HG02981 (cell line): Measurements from ENCODE around the gene REV3L.

Source experiments
- ATAC-seq: cut with Tn5 transposase; IDR thresholded peaks from one replicate; pipeline ENCODE4 v1.9.1; 2021; ENCODE audit warnings: mild to moderate bottlenecking, moderate library complexity; ENCODE audit not compliant: unreplicated experiment

The REV3L gene

GRCh38 chr6:111470991-111471390, 12.0 kb downstream of the REV3L start:
- no peak for ATAC-seq

GRCh38 chr6:111469543-111469942, 13.5 kb downstream of the REV3L start:
- ATAC-seq: no peak

- ATAC-seq: no peak
Observed at GRCh38 chr6:111468329-111469012, 14.5 kb downstream of the REV3L start.

DNA sequence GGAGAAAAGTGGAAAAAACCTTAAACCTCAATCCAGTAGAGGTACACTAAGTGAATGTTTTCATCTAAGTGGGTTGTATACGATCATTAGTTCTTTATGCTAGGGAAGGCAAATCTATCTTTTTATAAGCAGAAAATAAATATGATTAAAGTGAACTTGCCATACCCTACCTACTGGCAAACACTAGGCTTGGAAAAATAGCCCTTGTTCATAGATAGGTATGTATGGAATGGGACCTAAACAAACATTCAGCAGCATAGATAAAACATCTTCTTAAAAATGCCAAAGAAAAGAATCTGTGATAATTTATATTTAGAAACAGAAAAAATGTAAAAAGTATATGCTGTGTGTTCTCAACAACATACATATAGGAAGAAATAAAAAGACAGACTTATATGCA, 18.8 kb downstream of the REV3L start:
- ATAC-seq: no peak

GRCh38 chr6:111462770-111463391, 20.1 kb downstream of the REV3L start:
- no peak for ATAC-seq

DNA sequence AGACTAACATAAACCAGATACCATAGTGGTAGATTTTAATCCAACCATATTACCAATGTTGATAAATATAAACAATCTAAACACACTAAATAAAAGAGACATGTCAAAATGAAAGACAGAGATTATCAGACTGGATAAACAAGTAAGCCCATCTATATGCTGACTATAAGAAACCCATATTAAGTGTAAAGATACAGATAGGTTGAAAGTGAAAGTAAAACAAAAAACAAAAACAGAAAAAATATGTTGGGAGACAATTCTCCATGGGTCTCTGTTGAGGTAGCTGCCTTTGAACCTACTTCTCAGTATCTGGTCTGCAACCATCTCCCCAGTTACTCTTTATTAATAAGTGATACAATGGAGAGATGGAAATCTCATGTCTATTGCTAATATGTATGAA, 21.2 kb downstream of the REV3L start:
- ATAC-seq: no peak

DNA sequence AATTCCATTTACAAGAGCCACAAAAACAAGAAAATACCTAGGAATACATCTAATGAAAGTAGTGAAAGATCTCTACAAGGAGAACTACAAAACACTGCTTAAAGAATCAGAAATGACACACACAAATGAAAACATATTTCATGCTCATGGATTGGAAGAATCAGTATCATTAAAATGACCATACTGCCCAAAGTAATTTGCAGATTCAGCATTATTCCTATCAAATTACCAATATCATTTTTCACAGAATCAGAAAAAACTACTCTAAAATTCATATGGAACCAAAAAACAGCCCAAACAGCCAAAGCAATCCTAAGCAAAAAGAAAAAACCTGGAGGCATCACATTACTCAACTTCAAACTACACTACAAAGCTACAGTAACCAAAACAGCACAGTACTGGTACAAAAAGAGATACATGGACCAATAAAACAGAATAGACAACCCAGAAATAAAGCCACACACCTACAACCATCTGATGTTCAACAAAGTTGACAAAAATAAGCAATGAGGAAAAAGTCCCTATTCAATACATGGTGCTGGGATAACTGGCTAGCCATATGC, 24.3 kb downstream of the REV3L start:
- no peak for ATAC-seq

DNA sequence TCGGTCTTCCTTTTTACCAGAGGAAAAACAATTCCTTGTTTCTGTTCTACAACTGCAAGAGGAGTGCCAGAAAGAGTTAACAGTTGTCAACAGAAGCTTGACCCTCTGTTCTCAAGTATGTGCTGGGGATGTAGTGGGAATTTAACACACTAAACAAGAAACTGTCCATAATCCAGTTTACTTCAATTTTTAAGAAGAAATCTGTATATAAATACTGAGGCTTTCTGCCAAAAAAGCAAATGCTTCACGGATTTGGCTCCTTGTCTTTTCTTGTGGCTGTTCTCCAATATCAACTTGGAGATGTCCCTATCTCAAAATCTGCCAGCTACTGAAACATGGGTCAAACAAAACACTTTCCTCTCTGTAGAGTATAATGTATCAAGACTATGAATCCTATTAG, 26.8 kb downstream of the REV3L start:
- ATAC-seq: no peak

GRCh38 chr6:111450636-111451035, 32.4 kb downstream of the REV3L start:
- no peak for ATAC-seq

- no peak for ATAC-seq
Observed at GRCh38 chr6:111450087-111450486, 32.9 kb downstream of the REV3L start.

- ATAC-seq: no peak
Observed at GRCh38 chr6:111449129-111449528, 33.9 kb downstream of the REV3L start.

DNA sequence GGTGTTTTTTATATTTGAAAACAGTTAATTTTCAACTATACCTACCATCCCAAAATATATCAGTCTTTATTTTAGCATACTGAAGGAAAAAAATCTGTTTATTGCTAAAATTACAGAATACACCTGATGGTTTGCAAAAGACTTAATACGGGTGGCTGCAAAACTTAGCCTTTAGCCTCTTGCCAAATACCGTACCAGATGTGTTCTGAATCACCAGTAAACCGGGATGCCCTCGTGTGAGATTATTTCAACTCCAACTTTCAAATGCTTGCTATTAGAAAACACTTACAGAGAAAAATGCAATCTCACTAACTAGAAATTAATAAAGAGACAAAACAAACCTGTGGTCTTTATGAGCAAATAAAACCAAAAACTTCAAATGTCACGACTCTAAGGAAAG, 36.0 kb downstream of the REV3L start:
- no peak for ATAC-seq

DNA sequence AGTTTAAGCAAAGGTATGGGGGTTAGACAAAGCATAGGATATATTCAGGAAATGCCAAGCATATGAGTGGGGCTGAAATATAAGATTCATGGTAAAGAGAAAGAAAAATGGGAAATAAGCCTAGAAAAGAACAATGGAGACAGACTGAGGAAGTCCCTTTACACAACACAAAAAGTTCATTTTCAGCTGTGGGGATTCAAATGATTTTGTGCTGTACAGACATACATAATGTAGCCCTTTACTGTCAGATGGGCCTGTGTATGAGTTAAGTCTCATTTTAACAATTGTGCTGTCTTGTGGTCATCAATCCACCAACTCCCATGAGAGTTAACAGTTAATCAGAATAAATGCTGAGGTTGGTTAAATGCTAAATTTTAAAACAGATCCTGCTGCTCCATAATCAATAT, 37.2 kb downstream of the REV3L start:
- ATAC-seq: no peak

- no peak for ATAC-seq
Observed at GRCh38 chr6:111444794-111445193, 38.2 kb downstream of the REV3L start.

DNA sequence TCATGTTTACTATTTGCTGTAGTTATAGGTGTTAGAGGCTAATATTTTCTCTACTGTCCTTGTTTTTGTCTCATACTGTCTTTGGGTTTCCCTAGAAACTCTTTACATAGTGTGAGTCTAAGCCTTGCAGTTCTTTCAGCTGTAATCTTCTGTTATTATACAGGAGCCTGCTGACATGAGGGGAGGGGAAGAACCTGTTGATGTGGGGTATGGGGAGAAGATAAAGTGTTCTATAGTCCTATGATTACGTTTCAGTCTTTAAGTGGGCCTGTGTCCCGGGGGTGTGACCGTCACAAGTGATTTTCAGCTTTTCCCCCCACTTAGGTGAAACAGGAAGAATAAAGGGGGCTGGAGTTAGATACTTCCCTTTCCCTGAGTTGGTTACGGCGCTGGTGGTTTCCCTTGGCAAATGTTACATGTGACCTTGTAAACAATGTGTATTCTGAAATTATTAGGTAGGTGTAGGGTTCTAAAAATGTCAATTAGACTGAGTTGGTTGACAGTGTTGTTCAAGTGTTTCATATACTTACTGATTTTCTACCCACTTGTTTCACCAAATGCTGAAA, 41.3 kb downstream of the REV3L start:
- ATAC-seq: peak; percentile 54

GRCh38 chr6:111439171-111439570, 43.8 kb downstream of the REV3L start:
- no peak for ATAC-seq

- no peak for ATAC-seq
Observed at GRCh38 chr6:111437573-111437972, 45.4 kb downstream of the REV3L start.

DNA sequence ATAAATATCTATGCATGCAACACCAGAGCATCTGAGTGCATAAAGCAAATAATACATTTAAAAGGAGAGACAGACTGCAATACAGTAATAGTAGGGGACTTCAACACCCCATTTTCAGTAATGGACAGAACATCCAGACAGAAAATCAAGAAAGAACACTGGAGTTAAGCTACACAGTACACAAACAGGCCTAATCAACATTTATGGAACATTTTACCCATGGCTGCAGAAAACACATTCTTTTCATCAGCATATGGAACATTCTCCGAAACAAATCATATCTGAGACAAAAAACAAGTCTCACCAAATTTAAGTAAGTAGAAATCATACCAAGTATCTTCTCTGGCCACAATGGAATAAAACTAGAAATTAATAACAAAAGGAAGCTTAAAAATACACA, 50.5 kb downstream of the REV3L start:
- no peak for ATAC-seq

DNA sequence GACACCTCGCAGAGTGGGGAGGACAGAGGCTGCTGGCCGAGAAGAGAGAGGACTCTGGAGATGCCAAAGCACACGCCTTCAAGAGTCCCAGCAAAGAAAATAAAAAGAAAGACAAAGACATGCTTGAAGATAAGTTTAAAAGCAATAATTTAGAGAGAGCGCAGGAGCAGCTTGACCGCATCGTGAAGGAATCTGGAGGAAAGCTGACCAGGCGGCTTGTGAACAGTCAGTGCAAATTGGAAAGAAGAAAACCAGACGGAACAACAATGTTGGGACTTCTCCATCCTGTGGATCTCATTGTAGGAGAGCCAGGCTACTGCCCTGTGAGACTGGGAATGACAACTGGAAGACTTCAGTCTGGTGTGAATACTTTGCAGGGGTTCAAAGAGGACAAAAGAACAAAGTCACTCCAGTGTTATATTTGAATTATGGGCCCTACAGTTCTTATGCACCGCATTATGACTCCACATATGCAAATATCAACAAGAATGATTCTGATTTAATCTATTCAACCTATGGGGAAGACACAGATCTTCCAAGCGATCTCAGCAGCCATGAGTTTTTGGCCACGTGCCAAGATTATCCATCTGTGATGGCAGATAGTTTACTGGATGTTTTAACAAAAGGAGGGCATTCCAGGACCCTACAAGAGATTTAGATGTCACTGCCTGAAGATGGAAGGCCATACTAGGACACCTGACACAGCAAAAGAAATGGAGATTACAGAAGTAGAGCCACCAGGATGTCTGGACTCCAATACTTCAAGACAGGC, 52.2 kb downstream of the REV3L start:
- no peak for ATAC-seq

GRCh38 chr6:111429571-111429970, 53.4 kb downstream of the REV3L start:
- no peak for ATAC-seq

GRCh38 chr6:111428811-111429210, 54.2 kb downstream of the REV3L start:
- no peak for ATAC-seq
